ENCODE measurements around the gene INSYN2B.

- TF ChIP-seq, protein P1, sequence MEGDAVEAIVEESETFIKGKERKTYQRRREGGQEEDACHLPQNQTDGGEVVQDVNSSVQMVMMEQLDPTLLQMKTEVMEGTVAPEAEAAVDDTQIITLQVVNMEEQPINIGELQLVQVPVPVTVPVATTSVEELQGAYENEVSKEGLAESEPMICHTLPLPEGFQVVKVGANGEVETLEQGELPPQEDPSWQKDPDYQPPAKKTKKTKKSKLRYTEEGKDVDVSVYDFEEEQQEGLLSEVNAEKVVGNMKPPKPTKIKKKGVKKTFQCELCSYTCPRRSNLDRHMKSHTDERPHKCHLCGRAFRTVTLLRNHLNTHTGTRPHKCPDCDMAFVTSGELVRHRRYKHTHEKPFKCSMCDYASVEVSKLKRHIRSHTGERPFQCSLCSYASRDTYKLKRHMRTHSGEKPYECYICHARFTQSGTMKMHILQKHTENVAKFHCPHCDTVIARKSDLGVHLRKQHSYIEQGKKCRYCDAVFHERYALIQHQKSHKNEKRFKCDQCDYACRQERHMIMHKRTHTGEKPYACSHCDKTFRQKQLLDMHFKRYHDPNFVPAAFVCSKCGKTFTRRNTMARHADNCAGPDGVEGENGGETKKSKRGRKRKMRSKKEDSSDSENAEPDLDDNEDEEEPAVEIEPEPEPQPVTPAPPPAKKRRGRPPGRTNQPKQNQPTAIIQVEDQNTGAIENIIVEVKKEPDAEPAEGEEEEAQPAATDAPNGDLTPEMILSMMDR (IDR thresholded peaks at IDR 0.05): no peak
- no peak for TF ChIP-seq EP300 (IDR thresholded peaks at IDR 0.05)
Observed at GRCh38 chr5:169956126-169956525, 24.2 kb downstream of the INSYN2B start.
